22Rv1 (cell line): Measurements from ENCODE around the gene EXOC3L1.

Experiments
- ZFX ChIP-seq: fragments of 450-650 bp; IDR thresholded peaks from 2 replicates; pipeline ENCODE4 v1.6.1; 2017; ENCODE audit warnings: antibody characterized with exemption, borderline replicate concordance
- TF ChIP-seq, protein P1 (sequence below): fragments of 450-650 bp; IDR thresholded peaks from 2 replicates; pipeline ENCODE4 v1.5.1; 2017; ENCODE audit warnings: mild to moderate bottlenecking

DNA sequence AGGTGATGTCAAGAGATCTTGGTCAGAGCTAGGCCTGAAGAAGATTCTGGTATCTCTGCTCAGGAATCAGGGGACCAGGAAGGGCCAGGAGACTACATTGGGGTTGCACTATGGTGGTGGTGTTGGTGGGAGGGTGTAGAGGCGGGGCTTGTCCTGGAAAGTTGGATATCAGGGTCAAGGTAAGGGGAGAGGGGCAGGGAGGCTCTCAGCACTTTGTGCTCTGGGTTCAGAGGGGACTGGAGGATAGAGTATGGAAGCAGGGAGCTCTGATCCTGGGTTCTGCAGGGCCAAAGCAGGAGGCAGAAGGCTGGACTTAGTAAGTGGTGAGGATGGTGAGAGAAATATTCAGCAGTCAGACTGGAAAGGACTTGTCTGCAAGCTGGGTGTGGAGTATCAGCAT lies 16.6 kb downstream of the EXOC3L1 start:
- TF ChIP-seq, protein P1, sequence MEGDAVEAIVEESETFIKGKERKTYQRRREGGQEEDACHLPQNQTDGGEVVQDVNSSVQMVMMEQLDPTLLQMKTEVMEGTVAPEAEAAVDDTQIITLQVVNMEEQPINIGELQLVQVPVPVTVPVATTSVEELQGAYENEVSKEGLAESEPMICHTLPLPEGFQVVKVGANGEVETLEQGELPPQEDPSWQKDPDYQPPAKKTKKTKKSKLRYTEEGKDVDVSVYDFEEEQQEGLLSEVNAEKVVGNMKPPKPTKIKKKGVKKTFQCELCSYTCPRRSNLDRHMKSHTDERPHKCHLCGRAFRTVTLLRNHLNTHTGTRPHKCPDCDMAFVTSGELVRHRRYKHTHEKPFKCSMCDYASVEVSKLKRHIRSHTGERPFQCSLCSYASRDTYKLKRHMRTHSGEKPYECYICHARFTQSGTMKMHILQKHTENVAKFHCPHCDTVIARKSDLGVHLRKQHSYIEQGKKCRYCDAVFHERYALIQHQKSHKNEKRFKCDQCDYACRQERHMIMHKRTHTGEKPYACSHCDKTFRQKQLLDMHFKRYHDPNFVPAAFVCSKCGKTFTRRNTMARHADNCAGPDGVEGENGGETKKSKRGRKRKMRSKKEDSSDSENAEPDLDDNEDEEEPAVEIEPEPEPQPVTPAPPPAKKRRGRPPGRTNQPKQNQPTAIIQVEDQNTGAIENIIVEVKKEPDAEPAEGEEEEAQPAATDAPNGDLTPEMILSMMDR, result no peak
- TF ChIP-seq ZFX, result no peak
